NCI-H1048 (cell line): ENCODE measurements around the gene ATOH8.

Source experiments
- DNase-seq: peaks from one replicate; lab custom pipeline; 2025; lab: John Stamatoyannopoulos, UW

ATOH8 gene

DNA sequence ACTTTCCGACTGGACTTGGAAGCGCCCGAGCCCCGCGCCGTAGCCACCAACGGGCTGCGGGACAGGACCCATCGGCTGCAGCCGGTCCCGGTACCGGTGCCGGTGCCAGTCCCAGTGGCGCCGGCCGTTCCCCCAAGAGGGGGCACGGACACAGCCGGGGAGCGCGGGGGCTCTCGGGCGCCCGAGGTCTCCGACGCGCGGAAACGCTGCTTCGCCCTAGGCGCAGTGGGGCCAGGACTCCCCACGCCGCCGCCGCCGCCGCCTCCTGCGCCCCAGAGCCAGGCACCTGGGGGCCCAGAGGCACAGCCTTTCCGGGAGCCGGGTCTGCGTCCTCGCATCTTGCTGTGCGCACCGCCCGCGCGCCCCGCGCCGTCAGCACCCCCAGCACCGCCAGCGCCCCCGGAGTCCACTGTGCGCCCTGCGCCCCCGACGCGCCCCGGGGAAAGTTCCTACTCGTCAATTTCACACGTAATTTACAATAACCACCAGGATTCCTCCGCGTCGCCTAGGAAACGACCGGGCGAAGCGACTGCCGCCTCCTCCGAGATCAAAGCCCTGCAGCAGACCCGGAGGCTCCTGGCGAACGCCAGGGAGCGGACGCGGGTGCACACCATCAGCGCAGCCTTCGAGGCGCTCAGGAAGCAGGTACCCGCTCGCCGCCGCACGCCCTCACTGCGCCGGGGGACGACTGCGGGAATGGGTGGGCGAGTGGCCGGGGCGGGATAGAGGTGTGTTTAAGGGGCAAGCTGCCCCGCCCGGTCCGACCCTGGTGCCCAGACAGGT is 713 bp downstream of the ATOH8 start:
- DNase-seq, result no peak

DNA sequence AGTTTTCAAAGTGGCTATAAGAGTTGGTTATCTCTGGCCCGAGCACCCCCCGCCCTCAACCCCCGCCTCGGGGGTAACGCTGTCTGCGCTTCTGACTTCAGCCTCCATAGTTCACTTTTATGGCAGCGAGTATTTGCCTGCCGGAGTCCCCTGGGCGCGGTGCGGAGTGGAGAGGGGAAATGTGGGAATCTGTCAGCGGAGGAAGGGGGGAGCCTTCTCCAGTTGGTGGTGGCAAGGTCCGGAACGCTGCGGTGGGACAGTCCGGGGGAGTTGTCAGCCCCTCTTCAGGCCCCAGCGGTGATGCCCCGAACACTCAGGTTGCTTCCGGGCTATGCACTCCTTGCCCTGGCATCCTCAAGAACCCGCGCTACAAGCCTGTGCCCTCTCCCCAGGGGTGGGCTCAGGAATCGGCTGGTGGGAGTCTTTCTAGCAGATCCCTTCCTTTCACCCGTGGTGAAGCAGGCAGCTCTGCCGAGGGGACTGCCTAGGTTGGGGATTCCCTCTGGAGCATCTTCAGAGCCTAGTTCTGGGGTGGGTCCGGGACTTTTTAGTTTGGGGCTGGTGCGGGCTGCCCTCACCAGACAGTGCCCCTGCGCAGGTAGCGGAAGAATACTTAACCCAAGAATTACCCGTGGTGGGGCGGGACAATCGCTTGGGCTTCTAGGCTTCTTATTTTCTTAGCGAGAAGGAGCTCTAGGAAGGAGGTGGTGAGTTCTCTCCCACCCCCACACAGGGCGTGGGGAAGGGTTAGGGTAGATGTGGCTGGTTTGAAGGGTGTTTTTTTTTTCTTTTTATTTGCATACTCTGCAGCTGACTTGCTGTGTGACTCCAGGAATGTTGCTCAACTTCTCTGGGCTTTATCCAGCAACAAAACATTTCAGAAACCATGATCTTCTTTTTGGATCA is 1.6 kb downstream of the ATOH8 start:
- DNase-seq, result no peak

DNA sequence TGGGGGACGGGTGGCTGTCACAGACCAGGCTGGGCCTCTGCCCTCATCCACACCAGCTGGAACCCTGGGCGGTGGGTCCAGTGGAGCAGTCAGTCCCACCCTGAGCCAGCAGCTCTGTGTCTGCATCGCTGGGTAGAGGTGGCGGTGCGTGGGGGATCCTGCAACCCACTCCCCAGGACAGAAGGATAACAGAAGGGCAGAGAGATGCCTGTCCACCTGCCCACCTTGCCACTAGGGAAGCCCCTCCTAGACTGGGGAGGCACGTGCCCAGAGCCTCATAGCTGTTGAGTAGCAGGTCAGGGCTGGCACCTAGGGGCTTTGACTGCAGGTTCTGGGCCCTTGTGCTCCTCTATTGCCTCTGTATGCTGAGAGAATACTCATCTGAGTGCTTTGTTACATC is 2.4 kb downstream of the ATOH8 start:
- no peak for DNase-seq

DNA sequence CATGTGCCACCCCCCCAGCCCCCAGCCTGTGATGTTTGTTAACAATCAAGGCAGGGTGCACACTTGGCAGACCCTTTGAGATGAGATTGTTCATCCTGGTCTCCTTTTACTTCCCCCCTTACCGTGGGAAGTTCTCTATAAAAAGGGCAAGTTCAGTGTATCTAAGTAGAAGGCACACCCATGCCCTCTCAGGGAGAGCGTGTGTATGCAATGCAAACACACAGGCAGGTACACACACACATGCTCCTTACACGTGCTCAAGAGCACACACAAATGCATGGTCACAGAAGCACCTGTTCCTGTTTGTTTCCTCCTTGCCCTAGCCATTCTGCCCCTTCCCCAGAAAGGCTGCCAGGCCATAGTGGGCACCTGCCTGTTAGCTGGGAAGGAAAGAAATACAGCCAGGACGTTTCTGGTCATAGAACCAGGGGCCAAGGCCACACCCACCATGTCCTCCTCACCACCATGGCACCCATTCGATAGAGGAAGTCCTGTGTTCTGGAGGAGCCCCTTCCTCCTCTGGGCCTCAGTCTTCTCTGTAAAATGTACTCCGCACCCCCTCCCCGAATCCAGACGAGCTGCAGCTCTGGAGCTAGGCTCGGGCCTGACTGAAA is 3.1 kb downstream of the ATOH8 start:
- no peak for DNase-seq

DNA sequence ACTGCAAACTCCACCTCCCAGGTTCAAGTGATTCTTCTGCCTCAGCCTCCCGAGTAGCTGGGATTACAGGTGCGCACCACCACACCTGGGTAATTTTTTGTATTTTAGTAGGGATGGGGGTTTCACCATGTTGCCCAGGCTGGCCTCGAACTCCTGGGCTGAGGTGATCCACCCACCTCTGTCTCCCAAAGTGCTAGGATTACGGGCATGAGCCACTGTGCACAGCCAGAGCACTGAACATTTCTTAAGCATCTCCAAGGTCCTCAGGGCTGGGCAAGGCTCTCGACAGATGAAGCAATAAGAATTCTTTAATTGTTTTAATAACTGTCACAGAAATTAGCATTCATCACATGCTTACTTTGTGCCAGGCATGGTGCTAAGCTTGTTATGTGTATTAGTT is 4.1 kb downstream of the ATOH8 start:
- no peak for DNase-seq

DNA sequence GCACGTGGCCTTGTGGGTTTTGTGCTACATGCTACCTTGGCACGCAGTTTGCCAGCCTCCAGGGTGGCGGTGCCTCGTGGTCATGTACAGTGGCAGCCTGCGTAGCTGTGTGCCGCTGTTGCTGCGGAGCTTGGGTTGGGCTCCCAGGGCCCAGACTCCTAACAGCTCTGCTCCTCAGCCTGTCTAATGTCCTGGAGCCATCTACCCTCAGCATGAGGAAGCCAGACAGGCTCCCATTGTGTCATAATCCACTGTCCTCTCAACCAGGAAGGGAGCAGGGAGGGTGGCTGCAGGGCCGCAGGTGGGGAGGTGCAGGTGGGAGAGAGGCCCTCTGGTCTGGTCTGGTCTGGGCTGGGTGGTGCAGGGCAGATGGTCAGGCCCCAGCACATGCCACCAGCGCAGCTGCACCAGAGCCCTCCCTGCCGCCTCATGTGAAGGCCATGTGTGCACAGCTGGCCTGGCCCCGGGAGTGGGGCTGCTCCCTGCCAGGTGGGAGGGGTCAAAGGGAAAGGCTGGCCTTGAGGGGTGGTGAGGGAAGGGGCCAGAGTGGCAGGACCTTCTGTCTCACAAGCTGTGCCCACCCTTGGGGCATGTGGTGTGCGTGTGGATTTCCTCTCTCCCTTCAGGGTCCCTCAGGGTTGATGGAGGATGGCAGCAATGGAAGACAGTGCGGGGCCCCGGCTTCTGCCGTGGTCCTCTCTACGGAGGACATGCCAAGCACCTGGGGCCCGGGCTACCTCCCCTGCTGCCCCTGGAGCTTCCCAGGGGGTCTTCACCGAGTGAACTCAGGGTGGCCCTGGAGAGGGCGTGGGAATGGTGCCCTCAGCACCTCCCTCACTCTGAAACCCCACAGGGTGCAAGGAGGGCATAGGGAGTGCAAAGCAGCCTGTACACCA is 4.8 kb downstream of the ATOH8 start:
- DNase-seq, result no peak

DNA sequence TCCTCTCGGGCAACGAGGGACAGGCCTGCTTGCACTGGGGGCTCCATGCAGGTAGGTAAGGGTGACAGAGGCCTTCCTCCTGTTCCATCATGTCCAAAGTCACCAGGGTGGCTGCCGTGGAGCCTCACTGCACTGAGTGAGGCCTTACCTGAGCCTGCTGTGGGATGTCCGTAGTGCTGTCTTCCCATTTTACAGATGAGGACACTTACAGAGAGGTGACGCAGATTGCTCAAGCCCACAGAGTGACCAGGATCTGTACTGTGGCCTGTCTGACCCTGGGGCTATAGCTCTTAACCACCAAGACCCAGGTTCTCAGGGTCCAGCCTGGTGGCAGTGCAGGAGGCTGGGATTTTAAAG is 5.4 kb downstream of the ATOH8 start:
- no peak for DNase-seq

DNA sequence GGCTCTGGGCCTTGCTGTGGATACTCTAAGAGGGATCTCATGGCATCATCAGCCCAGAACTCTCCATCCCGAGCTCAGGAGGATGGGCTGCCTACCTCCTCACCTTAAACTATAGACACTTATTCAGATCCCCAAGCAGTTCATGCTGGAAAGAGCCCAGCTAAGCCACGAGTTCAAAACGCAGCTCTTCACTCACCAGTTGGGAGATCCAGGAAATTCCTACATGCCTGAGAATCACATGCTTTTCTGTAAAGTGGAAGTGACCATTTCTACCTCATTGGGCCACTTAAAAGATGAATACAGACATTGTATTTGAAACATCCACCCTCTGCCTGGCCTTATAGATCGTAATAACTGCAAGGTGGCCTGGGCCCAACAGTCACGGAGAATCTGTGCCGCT is 6.6 kb downstream of the ATOH8 start:
- DNase-seq, result no peak

DNA sequence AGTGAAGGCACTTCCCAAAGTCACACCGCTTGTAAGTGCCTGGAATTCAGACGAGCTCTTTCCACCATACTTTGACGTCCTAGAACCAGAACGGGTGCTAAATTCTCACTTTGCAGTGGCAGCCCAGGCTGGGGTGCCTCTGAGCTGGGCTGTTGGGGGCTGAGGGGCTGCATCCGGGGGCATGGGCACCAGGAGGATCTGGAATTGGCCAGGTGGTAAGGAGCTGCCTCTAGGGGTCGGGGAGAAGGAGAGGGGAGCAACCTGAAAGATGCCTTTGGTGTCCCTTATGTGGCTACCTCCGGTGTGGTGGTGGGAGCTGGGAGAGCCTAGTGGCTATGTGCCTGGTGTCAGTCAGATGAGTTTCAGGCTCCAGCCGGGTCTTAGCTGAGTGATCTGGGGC is 7.1 kb downstream of the ATOH8 start:
- DNase-seq, result no peak

DNA sequence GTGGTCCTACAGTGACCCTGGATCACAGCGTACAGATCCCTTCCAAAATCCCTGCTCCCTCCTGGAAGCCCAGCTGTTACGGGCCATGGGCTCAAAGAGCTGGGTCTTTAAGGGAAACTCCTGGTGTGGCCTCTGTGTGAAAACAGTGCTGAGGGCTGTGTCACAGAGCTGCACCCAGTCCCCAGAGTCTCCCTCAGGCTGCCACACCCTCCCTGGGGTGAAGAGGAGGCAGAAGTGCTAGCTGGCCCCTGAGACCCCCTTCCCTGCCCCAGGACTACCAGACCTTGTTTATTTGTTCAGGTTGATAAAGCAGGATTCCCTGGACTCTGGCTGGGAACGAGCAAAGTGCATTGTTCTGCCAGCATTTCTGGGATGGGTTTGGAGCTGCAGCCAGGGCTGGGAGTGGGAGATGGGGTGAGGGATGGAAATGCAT is 7.7 kb downstream of the ATOH8 start:
- no peak for DNase-seq

DNA sequence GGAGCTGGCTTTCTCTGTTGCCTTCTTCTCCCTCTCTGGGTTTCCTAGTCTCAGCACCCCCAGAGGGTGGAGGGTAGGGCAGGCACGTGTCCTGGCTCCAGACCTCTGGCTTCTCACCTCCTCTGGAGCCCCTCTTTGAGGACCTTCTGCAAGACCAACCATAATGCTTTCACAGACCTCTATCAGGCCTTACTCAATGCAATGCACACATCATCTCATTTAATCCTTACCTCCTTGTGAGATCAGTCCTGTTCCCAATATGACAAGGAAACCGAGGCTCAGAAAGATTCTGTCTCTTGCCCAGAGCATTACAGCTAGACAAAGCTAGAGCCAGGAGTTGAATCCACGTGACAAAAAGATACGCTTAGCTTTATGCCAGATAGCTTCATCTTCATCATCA is 8.2 kb downstream of the ATOH8 start:
- no peak for DNase-seq

DNA sequence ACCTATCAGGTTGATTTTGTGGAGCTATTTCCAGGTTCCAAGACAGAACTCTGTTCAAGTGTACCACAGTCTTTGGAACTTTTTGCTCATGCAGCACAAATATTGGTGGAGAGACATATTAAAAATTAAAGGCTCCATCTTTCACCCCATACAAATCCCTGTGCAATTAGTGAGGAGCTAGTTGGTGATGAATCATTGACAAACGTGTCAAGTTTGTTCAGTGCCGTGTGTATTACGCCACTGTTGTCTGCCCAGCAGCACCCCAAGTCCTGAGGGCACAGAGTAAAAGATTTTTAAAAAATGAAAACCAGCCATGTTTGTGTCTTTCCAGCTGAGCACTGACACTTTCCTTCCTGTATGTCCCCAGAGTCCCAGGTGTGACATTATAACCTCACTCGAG is 9.3 kb downstream of the ATOH8 start:
- DNase-seq, result no peak

DNA sequence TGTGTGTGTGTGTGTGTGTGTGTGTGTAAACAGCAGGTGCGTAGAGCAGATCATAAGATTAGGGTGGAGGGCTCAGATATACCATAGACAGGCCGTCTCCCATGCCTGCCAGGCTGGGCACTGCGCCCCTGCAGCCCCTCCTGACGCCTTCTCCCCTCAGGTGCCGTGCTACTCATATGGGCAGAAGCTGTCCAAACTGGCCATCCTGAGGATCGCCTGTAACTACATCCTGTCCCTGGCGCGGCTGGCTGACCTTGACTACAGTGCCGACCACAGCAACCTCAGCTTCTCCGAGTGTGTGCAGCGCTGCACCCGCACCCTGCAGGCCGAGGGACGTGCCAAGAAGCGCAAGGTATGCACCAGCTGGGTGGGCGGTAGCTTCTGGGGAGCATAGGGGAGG is 10.0 kb downstream of the ATOH8 start:
- no peak for DNase-seq

DNA sequence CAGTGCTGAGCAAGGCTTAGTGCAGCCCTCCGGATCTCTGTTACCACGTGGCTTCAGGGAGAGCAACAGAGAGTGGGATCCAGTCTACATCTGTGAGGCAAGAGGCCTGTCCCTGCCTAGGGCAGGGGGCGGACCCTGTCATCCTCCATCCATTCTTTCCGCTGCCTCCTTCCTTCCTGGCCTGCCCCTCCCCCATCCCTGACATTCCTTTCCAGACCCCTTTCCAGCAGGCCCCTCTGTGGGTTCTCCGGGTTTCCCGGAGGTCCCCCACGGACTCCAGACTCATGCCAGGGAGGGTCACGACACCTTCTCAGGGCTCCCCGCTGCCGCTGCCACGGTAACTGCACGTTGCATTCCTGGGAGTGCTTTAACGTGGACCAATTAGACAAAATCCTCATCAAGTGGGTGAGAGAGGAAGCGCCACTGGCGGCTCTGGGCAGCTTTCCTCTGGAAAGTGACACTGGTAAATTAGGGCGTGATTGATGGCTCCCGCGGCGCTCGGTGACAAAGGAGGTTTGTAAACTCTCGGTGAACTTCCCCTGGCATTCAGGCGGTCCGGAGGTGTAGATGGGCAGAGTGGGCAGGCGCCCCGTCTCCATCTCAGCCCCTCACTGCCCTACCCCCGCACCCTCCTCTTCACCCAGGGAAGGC is 11.4 kb downstream of the ATOH8 start:
- DNase-seq, result peak; percentile 30

DNA sequence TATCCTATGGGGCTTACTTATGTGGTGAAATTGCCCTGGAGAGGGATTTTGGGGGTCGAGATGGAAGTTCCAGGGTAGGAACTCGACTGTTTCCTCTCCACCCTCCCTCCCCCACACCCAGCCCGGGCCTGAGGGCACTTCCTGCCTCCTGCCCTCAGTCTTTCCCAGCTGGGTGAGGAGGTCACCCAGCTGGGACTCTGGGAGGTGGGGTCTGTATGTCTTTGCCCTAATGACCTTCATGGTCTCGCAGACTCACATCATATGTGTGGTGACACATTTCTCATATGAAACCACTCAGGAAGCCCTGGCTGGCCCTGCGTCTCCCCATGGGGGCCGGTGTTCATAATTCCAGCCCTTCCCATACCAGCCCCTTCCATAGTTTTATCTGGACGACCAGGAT is 12.4 kb downstream of the ATOH8 start:
- DNase-seq, result no peak

DNA sequence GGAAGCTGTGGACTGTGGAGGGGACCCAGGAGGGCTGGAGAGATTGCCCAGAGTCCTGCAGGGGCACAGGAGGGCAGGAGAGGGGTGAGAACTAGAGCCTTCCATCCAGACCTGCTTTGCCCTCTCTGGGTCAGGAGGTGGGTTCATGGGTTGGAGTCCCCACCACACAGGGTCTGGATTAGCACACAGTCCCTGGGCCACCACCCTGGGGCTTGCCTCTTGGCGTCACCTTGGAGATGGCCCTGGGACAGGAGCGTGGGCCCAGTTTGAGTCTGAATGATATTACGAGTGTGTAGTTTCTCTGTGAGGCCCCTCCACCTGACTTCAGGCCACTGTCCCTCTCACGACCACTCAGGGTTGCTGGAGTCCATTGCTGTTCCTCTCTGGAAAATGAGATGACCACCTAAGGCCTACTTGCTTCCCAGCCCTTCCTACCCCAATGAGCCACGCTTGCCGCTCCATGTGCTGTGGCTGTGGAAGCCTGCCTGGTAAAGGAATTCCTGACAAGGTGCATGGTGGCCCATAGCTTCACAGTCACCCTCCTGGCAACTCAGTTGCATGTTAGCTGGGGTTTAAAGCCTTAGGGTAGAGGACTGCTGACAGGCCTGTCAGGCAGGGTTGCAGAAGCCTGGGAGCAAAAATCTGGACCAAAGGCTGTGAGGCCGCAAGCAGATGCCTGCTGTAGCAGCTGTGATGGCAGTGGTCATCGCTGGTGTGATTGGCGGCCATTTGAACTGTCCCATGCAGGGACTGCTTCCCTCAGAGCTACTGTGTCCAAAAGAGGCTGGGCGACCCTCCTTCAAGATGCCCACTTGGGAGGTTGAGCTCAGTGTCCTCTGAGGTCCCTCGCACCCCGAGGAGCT is 14.2 kb downstream of the ATOH8 start:
- DNase-seq, result no peak

DNA sequence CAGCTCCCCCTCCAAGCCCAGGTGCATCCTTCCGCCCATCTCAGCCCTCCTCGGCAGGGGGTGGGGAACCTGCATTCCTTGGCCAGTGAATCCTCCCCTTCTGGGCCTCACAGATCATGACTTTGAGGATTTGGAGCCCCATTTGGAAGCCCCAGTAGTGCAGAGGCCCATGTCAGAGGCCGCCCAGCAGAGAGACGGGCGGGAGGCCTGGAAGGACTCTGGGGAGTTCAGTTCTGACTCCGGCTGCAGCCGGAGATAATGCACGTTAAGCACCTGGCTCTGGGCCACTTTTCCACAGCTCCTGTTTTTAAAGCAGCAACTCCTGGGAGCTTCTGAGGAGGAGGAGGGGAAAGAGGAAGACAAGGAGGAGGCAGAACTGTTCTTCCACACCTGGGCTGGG is 14.9 kb downstream of the ATOH8 start:
- no peak for DNase-seq

DNA sequence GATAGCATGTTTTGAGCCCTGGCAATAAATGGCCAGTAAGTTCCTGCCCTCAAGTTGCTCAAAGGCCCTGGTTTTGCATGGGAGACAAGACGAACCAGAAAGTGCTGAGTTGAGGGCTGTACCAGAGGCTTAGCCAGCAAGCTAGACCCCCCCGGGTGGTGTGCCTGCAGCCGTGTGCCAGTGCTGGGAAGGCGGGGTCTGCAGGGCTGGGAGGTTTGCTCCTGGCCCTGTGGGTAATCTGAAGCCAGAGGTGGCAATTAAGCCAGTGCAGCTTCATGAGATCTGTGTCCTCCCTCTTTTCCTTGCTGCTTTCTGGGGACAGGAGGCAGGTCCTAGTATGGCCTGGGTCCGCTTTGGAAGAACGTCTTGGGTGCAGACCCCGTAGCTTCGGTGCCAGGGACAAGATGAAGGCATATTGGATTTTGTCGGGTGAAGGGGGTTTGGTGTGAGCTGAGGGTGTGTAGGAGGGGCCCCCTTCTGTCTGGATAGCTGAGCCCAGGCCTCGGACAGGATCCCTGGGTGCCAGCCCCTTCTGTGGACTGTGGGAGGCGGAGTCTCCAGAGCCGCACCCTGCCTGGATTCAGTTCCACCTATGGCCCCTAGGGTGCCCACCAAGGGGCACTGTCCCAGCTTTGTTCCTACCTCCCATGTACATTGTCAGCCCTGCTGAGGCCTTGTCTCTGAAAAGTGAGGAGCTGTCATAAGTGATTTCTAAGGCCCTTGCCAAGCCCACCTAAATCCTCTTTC is 15.6 kb downstream of the ATOH8 start:
- DNase-seq, result no peak

DNA sequence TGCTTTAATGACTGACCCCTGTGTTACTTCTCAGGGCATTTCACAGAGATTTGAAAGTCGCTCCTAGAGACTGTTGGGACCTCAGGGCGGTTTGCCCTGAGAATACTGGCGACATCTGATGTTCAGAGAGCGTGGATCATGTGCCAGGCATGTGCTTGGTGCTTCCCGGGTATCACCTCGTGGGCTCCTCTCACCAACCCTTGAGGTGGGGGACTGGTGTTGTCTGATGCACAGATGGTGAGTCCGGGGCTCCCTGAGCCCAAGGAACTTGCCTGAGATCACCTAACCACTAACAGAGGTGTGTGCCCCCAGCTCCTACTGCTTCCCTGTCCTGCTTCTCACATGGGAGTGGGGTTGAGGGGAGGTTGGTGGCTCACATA is 16.2 kb downstream of the ATOH8 start:
- no peak for DNase-seq

DNA sequence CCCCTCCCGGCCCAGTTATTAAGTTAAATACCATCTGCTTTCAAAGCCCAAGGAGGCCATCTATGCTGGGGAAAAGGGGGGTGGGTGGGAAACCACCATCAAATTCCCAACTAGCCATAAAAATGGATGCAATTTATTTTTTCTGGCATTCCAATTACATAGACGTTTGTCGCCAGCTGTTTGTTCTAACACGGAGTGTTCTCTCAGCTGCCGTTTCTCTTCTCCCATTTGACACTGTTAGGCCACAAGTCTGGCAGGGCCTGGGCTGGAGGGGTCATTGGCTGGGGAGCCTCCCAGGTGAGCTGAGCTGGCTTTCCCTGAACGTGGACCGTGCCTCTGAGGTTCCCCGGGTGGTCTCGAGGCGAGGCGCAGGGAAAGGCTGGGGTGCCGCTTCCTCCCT is 16.6 kb downstream of the ATOH8 start:
- no peak for DNase-seq
